CD14-positive monocyte (primary cell): Measurements from ENCODE around the gene GRIK4. TPM values are rescaled to one million over a fixed set of nuclear protein-coding genes. Genes with fewer than 3 reads are reported as not detected.

Source experiments
- DNase-seq, 3 donors: peaks; one replicate each; pipeline ENCODE4 v3.0.0-alpha.2; 2011 to 2022
- H2AFZ ChIP-seq: 2 replicates; pipeline ENCODE4 v1.6.0; 2012; ENCODE audit warnings: mild to moderate bottlenecking, low read depth, low read length, inconsistent platforms; ENCODE audit not compliant: insufficient read depth, poor library complexity, severe bottlenecking
- H3K27ac ChIP-seq, 2 donors: 1 replicate in 1 of 2; 2 replicates in 1 of 2; pipeline ENCODE4 v1.5.1; 2012 to 2013; ENCODE audit warnings: low read length in 2 of 2, control low read depth in 1 of 2, inconsistent platforms in 1 of 2, low read depth in 1 of 2, mild to moderate bottlenecking in 1 of 2
- H3K27me3 ChIP-seq, 2 donors: one replicate each; pipeline versions ENCODE4 v1.6.0 to v1.6.1; 2011 to 2013; ENCODE audit warnings: low read length in 2 of 2; ENCODE audit not compliant: control insufficient read depth in 2 of 2, insufficient read depth in 2 of 2
- H3K36me3 ChIP-seq, 2 donors: replicated peaks in 1 of 2; 1 replicate in 1 of 2; 2 replicates in 1 of 2; pipeline versions ENCODE4 v1.5.1 to v1.6.1; 2012 to 2013; ENCODE audit warnings: low read length in 2 of 2, control low read depth in 1 of 2, inconsistent platforms in 1 of 2, mild to moderate bottlenecking in 1 of 2; ENCODE audit not compliant: insufficient read depth in 2 of 2, control insufficient read depth in 1 of 2
- H3K4me1 ChIP-seq, 2 donors: 1 replicate in 1 of 2; 2 replicates in 1 of 2; pipeline versions ENCODE4 v1.5.1 to v1.6.1; 2012 to 2013; ENCODE audit warnings: low read length in 2 of 2, control low read depth in 1 of 2, inconsistent platforms in 1 of 2, mild to moderate bottlenecking in 1 of 2, moderate library complexity in 1 of 2; ENCODE audit not compliant: insufficient read depth in 2 of 2, control insufficient read depth in 1 of 2
- H3K4me2 ChIP-seq: replicated peaks from 2 replicates; pipeline ENCODE3; 2012; ENCODE audit warnings: low read length, moderate library complexity, mild to moderate bottlenecking; ENCODE audit not compliant: poor library complexity, severe bottlenecking; ENCODE audit errors: extremely low read depth
- H3K4me3 ChIP-seq, 3 experiments: fragments of 200-600 bp in 1 of 3; sonication (generic) in 1 of 3; replicated peaks in 1 of 3; 1 replicate in 2 of 3; 2 replicates in 1 of 3; pipeline ENCODE4 v1.5.1; 2011 to 2013; ENCODE audit warnings: low read length in 3 of 3, mild to moderate bottlenecking in 3 of 3, control low read depth in 2 of 3, low read depth in 2 of 3, inconsistent platforms in 1 of 3, moderate library complexity in 1 of 3
- H3K79me2 ChIP-seq: 2 replicates; pipeline ENCODE4 v1.6.0; 2012; ENCODE audit warnings: mild to moderate bottlenecking, control low read depth, inconsistent platforms, low read length, moderate library complexity; ENCODE audit not compliant: insufficient read depth
- H3K9ac ChIP-seq: 2 replicates; pipeline ENCODE4 v1.6.0; 2017; ENCODE audit warnings: low read length, mild to moderate bottlenecking; ENCODE audit not compliant: insufficient read depth, poor library complexity, severe bottlenecking
- H3K9me3 ChIP-seq, 2 donors: replicated peaks in 1 of 2; 1 replicate in 1 of 2; 2 replicates in 1 of 2; pipeline versions ENCODE4 v1.5.1 to v1.6.1; 2012 to 2013; ENCODE audit warnings: low read length in 2 of 2, control low read depth in 1 of 2; ENCODE audit not compliant: control insufficient read depth in 1 of 2, insufficient read depth in 1 of 2
- H4K20me1 ChIP-seq: 2 replicates; pipeline ENCODE4 v1.6.0; 2012; ENCODE audit warnings: mild to moderate bottlenecking, low read length, control low read depth, moderate library complexity; ENCODE audit not compliant: insufficient read depth
- H3K27ac Mint-ChIP-seq, 7 donors: one replicate each; pipeline ENCODE4 v1.8.0; 2020; ENCODE audit warnings: mild to moderate bottlenecking in 7 of 7, mixed read lengths in 7 of 7, moderate library complexity in 6 of 7, inconsistent platforms in 2 of 7
- H3K27me3 Mint-ChIP-seq, 3 donors: one replicate each; pipeline ENCODE4 v1.8.0; 2021 to 2022; ENCODE audit warnings: low read depth in 3 of 3, mild to moderate bottlenecking in 3 of 3, mixed read lengths in 3 of 3, moderate library complexity in 3 of 3, inconsistent platforms in 1 of 3
- H3K36me3 Mint-ChIP-seq, 2 donors: one replicate each; pipeline ENCODE4 v1.8.0; 2020; ENCODE audit warnings: mixed read lengths in 2 of 2, inconsistent platforms in 1 of 2, mild to moderate bottlenecking in 1 of 2
- H3K4me1 Mint-ChIP-seq: one replicate; pipeline ENCODE4 v1.8.0; 2020; ENCODE audit warnings: mild to moderate bottlenecking, mixed read lengths
- H3K4me3 Mint-ChIP-seq, 2 donors: one replicate each; pipeline ENCODE4 v1.8.0; 2020; ENCODE audit warnings: mild to moderate bottlenecking in 2 of 2, mixed read lengths in 2 of 2, moderate library complexity in 1 of 2
- H3K9me3 Mint-ChIP-seq, 7 donors: one replicate each; pipeline ENCODE4 v1.8.0; 2020 to 2022; ENCODE audit warnings: mixed read lengths in 7 of 7, mild to moderate bottlenecking in 6 of 7, moderate library complexity in 6 of 7, inconsistent platforms in 2 of 7
- CTCF ChIP-seq: fragments of 200-600 bp; IDR thresholded peaks from one replicate; pipeline ENCODE4 v1.8.0; 2022; ENCODE audit warnings: antibody characterized with exemption, mild to moderate bottlenecking
- WGBS: methylation state at CpG from one replicate; pipeline ENCODE4 v1.1.5; 2013; ENCODE audit warnings: missing lambda C conversion rate; ENCODE audit not compliant: insufficient coverage; 5-methylcytosine and 5-hydroxymethylcytosine counted together
- intact Hi-C, 2 donors: fragments of 100-400 bp; cut with micrococcal nuclease; formaldehyde crosslinking; loops; one replicate each; pipeline versions ENCODE4 v1.15.0 to v1.15.1; 2023
- polyA plus RNA-seq, 3 donors: library from polyadenylated mRNA; depleted of rRNA in 1 of 3; unstranded in 2 of 3; stranded (reverse) in 1 of 3; fragments of 300-500 nt in 2 of 3; fragments of >200 nt in 1 of 3; fragmentation: Illumina TruSeq in 2 of 3; gene quantifications; 1 replicate in 2 of 3; 2 replicates in 1 of 3; pipeline ENCODE4 v1.2.3, GENCODE V29; 2012 to 2021

The GRIK4 gene
- polyA plus RNA-seq, 3 donors, result not detected

GRCh38 chr11:120727752-120728151, 216.2 kb downstream of the GRIK4 start:
- Histone ChIP-seq H3K9ac (no peak overlapping the region), H2AFZ (no peak overlapping the region), H3K36me3 (no peaks in the 10 kb centered on the region), H3K27ac (no peak overlapping the region), H3K4me2 (no peak overlapping the region), H3K27me3 (no peaks in the 10 kb centered on the region), H3K4me3 (no peak overlapping the region), H4K20me1 (no peaks in the 10 kb centered on the region), H3K4me1 (no peaks in the 10 kb centered on the region), H3K79me2 (no peaks in the 10 kb centered on the region), H3K9me3 (peaks cover 8 to 9% of the 10 kb centered on the region in 2 donors)
- DNase-seq, result no peak
- no peak overlapping the region for H3K4me3 Mint-ChIP-seq
- TF ChIP-seq CTCF, result no peak
- no peaks in the 10 kb centered on the region for H3K36me3 Mint-ChIP-seq
- H3K9me3 Mint-ChIP-seq, result peaks cover 2 to 16% (median 4%) of the 10 kb centered on the region in 7 donors
- H3K27me3 Mint-ChIP-seq, result peaks cover 0 to 18% (median 9%) of the 10 kb centered on the region in 3 donors
- intact Hi-C loops, result no loop called here
- H3K27ac Mint-ChIP-seq, result no peak overlapping the region
- no peaks in the 10 kb centered on the region for H3K4me1 Mint-ChIP-seq

GRCh38 chr11:120735035-120735434, 223.5 kb downstream of the GRIK4 start:
- H3K4me3 Mint-ChIP-seq, result no peak overlapping the region
- H3K36me3 Mint-ChIP-seq, result no peaks in the 10 kb centered on the region
- H2AFZ ChIP-seq, result no peak overlapping the region
- no peak for DNase-seq
- H3K36me3 ChIP-seq, result no peaks in the 10 kb centered on the region
- peaks cover 0 to 3% (median 0%) of the 10 kb centered on the region in 7 donors for H3K9me3 Mint-ChIP-seq
- no peak for TF ChIP-seq CTCF
- H3K4me1 Mint-ChIP-seq, result no peaks in the 10 kb centered on the region
- H4K20me1 ChIP-seq, result no peaks in the 10 kb centered on the region
- peaks cover 8 to 16% (median 10%) of the 10 kb centered on the region in 3 donors for H3K27me3 Mint-ChIP-seq
- 63% methylated on average over 3 of the region's 4 CpGs for WGBS
- no peak overlapping the region for H3K9ac ChIP-seq
- no peak overlapping the region for H3K4me3 ChIP-seq
- H3K27ac Mint-ChIP-seq, result no peak overlapping the region
- no peaks in the 10 kb centered on the region for H3K4me1 ChIP-seq
- no peak overlapping the region for H3K4me2 ChIP-seq
- H3K79me2 ChIP-seq, result no peaks in the 10 kb centered on the region
- intact Hi-C loops, result no loop called here
- no peaks in the 10 kb centered on the region for H3K9me3 ChIP-seq
- H3K27me3 ChIP-seq, result no peaks in the 10 kb centered on the region
- no peak overlapping the region for H3K27ac ChIP-seq
